Keratinocyte (primary cell): ENCODE measurements around the gene LRRC75B.

Experiments used
- EZH2 ChIP-seq: IDR thresholded peaks from one replicate; pipeline ENCODE4 v1.6.1; 2012; ENCODE audit warnings: inconsistent platforms, mild to moderate bottlenecking, low read length, moderate library complexity
- TF ChIP-seq, protein P1 (sequence below), 3 experiments: IDR thresholded peaks in 1 of 3; conservative IDR thresholded peaks in 1 of 3; optimal IDR thresholded peaks in 1 of 3; 2 replicates in 2 of 3; 3 replicates in 1 of 3; pipeline versions ENCODE3 to v1.5.1; 2011; ENCODE audit warnings: low read length in 3 of 3, mild to moderate bottlenecking in 3 of 3, moderate library complexity in 2 of 3, control low read depth in 1 of 3, inconsistent platforms in 1 of 3; ENCODE audit not compliant: insufficient read depth in 2 of 3; ENCODE audit errors: extremely low read depth in 1 of 3

DNA sequence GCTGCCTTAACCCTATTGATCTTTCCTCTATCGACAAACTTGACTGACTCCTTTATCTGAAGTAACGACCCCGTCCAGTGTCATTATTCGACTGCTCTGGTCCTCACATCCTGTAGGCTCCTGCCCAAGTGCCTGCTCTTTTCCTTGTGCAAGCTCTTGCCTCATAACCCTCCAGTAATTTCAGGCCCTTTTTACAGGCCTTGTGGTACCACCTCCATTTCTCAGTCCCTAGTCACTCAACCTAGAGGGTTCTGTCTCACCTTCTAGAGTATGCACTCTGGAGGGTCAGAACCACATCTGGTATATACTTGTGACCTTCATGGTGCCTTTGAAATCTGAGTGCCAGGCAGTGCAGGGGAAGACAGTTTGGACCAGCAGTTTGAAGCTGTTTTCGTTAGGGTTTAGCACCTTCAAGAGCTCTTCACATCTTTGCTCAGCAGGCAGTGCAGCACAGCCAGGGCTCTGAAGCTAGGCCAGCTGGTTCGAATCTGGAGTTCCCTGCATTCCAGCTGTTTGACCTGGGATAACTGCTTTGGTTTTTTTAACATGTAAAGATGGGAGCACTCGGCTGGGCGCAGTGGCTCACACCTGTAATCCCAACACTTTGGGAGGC is 25.9 kb downstream of the LRRC75B start:
- TF ChIP-seq, protein P1, sequence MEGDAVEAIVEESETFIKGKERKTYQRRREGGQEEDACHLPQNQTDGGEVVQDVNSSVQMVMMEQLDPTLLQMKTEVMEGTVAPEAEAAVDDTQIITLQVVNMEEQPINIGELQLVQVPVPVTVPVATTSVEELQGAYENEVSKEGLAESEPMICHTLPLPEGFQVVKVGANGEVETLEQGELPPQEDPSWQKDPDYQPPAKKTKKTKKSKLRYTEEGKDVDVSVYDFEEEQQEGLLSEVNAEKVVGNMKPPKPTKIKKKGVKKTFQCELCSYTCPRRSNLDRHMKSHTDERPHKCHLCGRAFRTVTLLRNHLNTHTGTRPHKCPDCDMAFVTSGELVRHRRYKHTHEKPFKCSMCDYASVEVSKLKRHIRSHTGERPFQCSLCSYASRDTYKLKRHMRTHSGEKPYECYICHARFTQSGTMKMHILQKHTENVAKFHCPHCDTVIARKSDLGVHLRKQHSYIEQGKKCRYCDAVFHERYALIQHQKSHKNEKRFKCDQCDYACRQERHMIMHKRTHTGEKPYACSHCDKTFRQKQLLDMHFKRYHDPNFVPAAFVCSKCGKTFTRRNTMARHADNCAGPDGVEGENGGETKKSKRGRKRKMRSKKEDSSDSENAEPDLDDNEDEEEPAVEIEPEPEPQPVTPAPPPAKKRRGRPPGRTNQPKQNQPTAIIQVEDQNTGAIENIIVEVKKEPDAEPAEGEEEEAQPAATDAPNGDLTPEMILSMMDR (optimal IDR thresholded peaks at IDR 0.05 in 1 of 3, IDR thresholded peaks at IDR 0.05 in 1 of 3, conservative IDR thresholded peaks at IDR 0.05 in 1 of 3; ENCODE audit: extremely low read depth in 1 of 3, insufficient read depth in 2 of 3, low read length in 3 of 3): no peak
- TF ChIP-seq EZH2: no peak
